ENCODE results near the gene CMSS1. TPM values are rescaled to one million over a fixed set of nuclear protein-coding genes. Genes with fewer than 3 reads are reported as not detected.

Gene CMSS1
- total RNA-seq, 1 experiment from 2014 or later: 64.3 TPM

DNA sequence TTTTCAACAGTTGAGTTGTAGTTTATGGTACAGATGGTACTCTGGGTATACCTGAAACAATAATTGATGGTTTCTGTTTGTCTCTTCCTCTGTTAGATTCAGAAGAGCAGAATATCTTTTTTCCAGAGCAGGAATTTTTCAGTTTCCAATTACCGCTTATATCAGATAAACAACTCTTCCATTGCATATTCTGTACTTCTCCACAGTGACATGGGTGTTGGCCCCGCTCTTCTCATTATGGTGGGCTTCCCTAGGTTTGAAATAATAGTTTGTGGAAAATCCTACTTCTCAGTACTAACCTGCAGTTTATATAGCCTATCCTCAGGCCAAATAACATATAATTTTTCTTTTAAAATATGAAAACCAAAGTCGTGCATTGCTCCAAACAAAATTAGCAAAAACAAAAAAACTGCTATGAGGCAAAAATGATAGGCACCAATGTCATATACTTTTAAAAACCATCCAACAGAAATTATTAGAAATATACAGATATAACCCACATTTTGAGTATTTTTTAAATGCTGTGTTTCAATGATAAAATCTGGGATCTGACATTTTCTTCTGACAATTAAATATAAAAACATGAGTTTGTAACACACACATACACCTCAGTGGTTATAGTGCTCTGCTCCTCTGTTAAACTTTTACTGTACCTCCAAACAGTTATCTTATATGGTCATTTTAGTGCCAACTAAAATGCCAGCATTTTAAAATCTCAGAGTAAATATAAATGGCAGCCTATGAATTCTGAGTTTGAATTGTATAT, 56.8 kb downstream of the CMSS1 start:
- no peak for DNase-seq (ENCODE audit: low read depth)

DNA sequence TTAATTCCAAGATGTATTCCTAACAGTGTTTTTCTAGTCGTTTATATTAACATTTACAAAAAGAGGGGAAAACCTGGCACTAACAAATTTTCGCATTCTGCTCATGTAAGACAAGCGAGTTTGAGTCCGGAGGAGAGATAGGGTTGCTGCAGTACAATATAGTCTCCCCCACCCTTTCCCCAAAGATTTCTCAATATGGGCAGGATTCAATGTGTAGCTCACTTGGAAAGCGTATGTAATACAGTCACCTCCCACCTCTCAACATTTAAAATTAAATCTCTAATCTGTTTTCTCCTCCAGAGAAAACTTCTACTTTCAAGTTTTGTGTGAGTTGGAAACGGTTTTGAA, 57.9 kb downstream of the CMSS1 start:
- peak; percentile 41 for DNase-seq (ENCODE audit: low read depth)

DNA sequence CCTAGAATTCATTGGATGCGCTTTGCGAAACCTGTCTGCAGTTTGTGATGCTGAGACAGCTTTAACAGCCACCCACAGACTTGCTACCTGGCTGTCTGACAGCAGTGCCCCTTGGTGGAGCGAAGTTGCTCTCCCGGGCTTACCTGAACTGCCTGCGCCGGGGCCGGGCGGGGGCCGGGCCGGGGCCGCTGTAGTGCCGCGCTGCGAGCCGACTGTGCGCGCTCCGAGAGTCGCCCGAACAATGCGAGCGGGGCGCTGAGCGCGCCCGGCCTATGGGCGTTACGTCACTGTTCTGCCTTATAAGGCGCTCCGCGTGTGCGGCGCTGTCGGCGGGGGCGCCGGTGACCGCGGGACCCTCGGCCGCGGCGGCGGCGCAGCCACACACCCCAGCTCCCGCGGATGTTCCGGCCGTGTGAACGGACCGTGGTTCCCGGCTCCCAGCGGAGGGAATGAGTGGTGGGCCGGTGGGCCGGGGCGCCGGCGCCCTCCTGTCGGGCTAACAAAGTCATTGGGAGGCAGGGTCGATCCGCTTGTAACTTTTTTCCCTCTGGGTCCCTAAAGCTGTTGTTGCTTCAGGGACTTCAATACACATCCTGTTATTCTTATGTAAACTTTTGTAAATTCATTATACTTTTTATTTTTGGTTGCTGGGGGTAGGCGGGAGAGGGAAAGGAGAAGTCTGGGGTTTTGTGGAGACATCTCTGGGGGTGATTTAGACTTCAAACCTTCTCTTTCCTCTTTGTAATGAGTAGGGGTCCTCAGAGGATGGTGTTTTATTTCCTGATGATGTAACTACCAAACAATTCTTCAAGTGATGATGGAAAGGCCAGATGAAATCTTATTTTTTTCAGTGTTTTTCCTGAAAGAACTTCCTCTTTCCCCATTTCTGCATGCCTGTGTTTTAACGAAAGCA, 58.5 kb downstream of the CMSS1 start:
- DNase-seq (ENCODE audit: low read depth): peak; percentile 89

DNA sequence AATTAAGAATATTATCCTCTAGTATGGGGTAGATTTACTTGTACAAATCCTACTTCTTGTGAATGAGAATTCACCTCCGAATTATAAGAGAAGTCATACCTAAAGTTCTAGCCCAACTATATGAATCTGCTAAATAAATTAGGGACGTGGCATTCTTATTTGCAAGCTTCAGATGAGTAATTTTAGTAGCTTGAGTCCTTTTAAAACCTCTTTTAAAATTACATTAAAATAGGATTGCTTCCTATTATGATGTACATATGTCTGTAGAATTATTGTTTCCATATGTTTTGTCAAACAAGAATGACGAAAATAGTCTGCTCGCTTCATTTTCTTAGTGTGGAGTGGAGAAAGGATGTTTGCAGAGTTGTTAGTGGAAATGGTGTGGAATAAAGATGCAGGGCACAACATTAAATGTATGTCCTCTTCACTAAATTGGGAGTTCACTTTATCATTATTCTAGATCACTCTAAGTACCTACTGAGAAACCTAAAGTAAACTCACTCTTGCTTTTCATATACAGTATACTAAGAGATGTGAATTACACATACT, 59.4 kb downstream of the CMSS1 start:
- no peak for DNase-seq (ENCODE audit: low read depth)

DNA sequence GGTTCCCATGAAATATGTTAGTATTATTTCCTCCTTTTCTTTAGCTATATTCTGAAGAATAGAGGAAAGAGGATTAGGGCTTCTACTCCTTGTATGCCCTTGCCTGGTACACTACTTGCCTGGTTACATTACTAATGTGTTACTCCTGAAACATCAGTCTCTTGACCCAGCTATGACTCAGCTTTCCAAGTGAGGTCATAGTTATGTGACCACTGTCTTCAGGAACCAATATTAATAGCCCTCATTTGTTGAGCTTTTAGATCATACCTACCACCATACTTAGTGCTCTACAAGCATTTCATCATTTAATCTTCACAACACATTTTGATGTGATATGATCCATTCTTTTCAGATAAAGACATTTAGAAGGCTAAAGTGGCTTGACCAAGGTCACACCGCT, 60.3 kb downstream of the CMSS1 start:
- DNase-seq (ENCODE audit: low read depth): peak; percentile 85

DNA sequence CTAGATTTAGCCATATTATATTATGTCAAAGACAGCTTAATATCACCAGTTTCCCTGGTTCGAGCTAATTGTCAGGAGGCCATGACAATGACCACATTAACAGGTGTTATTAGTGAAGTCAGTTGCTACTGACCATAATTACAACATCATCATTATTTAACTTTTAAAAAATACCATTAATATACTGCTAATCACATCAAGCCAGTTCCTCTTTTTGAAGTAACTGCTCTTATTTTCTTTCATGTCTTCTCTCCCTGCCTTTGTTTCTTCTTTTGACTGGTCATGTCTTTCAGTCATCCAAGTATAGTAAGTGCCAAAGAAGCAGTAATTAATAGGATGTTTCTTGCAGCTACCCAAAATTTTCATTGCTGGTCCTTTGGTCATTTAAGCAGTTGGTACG, 61.6 kb downstream of the CMSS1 start:
- DNase-seq (ENCODE audit: low read depth): no peak

DNA sequence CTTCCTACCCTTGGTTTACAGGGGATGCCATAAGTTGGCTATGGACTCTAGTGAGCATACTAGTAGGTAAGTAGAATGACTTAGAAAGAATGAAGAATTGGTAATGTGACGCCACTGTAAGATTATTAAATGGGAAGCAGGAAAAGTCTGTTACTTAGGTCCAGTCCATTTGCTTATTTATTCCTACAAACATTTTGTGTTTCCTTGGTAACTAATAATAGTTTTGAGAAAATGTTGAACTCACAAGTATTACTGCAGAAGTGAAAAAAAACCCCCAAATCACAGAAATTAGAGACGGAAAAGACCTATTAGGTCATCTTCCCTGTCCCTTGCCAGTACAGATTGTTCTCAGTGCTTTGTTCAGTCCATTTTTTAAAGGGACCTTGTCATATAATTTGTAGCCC, 63.5 kb downstream of the CMSS1 start:
- no peak for DNase-seq (ENCODE audit: low read depth)

DNA sequence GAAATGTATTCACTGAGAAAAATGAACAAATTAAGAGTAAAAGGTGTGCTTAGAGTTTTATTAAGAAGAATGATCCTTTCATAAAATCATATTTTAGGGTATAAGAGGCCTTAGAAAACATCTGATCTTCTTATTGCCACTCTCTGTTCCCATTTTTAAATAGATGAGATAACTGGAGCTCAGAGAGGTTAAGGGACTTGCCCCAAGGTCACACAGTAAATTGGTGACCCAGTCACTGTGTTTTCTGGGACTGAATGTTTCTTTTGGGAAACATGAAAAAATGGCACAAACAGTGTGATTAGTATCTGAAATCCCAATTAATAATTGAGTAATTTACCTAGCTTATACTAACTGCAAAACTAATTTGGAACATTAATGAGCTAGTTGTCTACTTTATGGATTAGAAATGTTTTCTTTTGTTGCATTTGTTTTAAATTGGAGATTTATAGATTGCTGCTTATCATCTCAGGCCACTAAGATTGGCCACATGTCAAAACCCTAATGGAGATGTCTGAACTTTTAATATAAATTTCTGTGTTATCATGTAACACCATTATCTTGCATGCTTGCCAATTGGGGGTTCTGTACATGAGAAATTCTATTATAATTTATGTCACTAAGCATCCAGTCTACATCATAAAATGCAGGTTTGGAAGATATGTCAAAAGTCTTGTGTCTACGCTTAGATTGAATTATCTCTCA, 64.9 kb downstream of the CMSS1 start:
- DNase-seq (ENCODE audit: low read depth): no peak

DNA sequence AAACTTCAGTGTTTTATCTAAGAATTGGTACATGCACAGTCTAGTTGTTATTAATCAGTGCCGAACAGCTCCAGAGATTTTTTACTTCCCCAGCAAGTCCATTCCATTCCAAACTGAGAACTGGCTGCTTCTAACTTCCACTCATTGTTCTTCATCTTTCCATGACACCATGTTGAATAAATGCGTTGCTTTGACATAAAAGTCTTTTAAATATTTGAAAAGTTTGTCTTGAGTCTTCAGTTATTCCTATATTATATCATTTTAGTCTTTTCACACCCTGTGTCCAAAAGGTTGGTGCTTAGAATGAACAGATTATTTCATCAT, 65.4 kb downstream of the CMSS1 start:
- no peak for DNase-seq (ENCODE audit: low read depth)

DNA sequence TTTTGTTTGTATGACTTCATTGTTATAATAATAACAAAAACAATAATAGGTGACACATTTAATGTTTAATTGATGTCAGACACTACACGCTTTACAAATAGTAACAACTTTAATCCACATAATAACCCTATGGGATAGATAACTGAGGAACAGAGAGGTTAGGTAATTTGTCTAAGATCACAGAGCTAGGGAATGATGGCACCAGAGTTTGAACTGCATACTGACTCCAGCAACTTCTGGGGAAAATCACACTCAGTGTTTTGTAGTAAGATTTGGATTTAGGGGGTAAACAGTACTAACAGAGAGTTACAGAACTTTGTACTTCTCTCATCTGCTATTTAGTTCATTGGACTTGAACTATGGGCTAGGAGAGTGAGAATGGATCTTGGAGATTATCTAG, 66.0 kb downstream of the CMSS1 start:
- no peak for DNase-seq (ENCODE audit: low read depth)

DNA sequence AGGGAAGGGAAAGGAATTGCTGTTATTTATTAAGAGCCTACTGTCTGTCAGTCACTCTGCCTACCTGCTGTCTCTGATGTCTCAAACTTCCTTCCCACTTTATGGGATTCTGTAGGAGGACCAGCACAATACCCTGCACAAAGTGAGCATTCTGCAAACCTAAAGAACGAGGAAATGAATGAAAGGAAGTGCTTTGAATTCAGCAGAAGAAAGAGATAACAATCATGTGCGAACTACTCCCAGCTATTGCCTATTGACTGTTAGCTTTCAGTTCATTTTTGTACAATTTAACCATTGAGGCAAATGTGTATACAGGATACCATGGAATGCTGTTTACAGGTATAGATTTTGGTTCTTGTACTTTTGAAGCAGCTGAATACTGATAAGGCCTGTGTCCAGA, 66.8 kb downstream of the CMSS1 start:
- no peak for DNase-seq (ENCODE audit: low read depth)

DNA sequence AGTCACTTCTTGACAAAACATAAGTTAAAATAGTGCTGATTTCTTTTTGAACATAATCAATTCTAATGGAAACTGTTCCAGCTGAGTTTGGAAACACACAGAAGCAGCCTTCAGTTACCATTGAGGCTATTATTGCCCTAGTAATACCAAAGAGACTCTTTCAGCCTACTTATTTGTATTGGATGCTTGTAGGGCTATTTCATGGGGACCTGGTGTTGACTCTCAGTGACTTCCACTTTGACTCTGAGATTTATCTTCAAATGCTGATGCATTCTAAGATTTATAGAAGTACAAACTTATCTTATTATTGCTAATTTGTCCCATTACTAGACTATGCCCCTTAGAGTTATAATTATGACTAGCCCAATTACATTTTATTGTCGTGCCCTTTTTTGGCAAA, 67.4 kb downstream of the CMSS1 start:
- DNase-seq (ENCODE audit: low read depth): no peak

DNA sequence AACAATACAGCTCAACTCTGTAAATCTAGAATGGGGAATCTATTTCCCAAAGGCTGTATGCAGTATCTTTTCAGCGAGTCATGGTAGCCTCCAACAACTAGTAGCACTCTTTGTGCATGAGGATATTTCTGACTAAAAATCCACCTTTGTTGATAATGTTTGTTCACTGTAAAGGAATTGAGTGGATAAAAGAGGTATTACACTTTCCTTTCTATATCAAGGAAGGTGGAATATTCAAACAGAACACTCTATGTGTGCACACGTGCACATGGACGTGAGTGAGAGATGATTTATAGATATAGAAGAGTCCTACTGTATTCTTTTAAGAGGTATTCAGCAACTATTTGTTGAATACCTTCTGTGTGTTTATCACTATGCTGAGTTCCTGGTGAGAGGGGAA, 68.2 kb downstream of the CMSS1 start:
- DNase-seq (ENCODE audit: low read depth): no peak

DNA sequence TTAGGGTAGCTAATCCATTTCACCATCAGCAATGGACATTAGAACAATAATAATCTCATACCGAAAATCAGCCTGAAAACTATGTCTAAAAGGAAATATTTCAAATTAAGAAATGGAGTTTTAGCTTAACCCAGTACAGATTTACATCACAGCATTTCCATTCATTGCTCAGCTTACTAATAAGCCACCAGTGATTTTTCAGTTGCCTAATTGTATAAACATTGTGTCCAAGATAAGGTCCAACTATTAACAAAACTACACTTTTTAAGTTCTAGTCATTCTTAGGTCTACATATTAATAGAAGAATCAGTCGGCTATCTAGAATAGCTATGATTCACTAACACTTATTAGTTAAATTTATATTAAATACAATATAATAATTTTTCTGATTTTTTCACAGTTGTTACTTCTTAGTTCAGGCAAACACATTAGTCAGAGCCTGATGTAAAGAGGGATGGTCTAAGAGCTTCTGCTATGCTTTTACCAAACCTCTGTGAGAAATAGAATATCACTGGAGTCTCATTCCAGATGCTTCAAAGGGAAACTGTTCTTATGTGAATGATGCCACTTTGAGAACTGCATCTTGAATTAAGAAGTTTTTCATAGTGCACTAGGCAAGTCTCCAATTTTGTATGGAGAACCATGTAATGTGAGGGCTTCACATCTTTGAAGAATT, 74.1 kb downstream of the CMSS1 start:
- no peak for DNase-seq (ENCODE audit: low read depth)

DNA sequence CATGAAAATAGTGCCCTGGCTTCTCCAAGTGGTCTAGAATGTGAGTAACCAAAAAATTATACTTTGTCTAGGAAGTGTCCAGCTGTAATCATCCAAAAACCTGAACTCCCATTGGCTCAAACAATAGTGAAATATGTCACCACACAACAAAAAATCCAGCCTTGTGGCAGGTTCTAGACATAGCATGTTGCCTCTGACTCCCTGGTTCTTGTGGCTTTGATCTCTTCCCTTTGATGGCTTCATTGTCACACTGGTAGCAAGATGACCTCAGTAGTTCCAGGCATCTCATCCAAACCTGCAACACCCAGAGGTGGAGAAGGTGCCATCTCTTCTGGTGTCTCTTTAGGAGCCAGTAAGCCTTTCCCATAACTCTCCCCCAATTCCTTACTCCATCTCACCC, 74.7 kb downstream of the CMSS1 start:
- no peak for DNase-seq (ENCODE audit: low read depth)

DNA sequence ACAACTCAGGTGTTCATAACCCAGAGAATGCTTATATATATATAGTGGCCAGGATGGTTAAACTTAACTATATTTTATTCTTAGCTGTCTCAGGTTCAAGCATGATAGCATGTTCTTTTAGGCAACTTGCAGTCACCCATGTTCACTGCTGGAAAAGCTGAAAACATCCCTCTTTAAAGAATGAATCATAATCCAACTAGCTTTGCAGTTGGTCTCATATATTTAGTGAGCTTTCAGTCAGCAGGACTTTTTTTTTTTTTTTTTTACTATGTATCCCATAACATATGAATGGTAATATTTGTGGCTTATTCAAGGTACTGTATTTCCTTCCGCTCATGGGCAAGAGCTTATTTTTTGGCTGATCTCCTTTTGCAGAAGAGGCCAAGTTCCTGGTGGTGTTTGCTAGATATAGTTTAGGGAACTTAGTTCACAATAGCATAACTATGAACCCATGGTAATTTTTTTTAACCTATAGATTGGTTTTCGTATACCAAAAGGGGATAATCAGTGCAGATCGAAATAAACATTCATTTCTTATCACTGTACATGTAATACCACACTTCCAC, 77.6 kb downstream of the CMSS1 start:
- no peak for DNase-seq (ENCODE audit: low read depth)

DNA sequence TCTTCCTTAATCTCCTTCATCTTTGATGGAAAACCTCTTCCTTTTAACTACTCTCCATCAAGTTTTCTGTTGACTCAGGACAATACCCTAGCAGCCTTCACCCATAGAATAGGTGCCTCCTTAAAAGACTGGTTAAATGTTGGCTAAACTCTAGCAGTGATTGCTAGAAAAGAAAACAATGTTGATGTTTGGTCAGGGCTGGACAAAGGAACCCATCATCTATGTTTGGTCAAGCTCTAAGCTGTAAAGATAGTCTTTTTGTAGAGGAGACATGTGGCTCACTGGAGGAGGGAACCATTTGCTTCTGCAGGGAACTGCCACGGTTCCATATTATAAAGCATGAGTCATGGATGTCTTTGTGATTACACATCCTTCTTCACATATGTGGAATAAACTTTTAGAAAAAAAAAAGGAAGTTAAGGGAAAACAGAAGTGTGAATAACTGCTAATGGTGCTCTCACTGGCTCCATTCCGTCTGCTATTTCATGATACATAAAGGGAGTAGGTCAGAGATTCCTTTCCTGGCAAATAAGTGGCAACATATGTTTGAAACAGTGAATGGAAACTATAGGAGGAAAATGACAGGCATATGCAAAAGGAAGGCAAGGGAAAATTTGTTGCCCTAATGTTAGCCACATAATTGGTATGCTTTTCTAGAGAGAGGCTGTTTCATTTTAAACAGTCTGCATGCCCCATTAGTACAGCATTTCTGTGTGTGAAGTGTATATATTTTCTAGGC, 78.2 kb downstream of the CMSS1 start:
- DNase-seq (ENCODE audit: low read depth): peak; percentile 87

DNA sequence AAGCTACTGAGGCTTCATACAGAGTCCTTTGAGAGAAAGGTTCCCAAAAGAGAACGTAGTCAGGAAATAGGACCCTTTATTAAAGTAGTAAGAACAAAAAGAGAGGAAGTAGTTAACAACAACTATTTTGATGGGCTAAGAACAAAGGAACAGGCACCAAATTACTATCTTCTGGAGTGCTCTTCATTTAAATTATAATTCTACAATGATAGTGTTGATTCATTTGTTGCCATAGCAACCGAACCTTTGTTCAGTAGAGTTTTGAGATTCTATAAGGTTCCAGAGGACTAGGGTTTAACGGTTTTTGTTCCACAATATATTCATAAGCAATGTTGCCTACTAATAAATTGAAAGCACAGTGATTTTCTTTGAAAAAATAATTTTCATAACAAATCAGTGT, 78.8 kb downstream of the CMSS1 start:
- DNase-seq (ENCODE audit: low read depth): no peak

DNA sequence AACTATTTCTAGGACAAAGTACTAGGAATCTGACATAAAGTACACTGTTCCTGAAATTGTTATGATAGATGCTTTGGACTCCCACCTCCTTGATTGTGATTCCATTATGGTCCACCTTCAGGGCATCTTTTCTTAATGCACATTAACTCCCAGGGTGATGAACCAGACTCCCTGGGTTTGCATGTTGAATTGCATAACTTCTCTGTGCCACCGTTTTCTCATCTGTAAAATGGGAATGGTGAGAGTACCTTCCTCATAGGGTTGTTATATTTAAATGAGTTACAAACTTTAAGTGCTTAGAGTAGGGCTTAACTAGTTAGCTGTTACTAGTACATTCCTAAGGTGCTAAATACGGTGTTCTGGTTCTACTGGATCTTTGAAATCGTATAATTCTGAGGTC, 81.9 kb downstream of the CMSS1 start:
- DNase-seq (ENCODE audit: low read depth): no peak

DNA sequence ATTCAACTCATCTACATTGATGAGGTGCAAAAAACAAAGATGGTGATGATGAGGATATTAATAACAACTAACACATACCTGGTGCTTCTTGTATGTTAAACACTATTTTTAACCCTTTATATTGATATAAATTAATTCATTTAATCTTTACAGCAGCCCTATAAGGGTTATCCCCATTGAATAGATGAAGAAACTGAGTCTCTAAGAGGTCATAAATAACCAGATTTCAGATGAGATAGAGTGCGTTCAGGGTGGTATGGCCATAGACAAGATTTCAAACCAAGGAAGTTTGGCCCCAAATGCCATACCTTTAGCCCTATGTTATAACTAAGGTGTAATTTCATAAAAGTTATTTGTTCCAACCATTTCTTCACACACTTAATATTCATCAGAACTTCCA, 82.6 kb downstream of the CMSS1 start:
- DNase-seq (ENCODE audit: low read depth): no peak
